Astrocyte (in vitro differentiated cells and primary cell): ENCODE measurements around the gene GNS. TPM values are rescaled to one million over a fixed set of nuclear protein-coding genes. Genes with fewer than 3 reads are reported as not detected.
"Not testable (repeated sequence)": the region's sequence is repeated elsewhere in the genome, so short reads cannot be mapped to it uniquely, and the experiment has no call there.

Experiments used
- DNase-seq: peaks from one replicate; pipeline ENCODE4 v3.0.0-alpha.2; 2010; ENCODE audit warnings: low read depth
- FAIRE-seq: peaks from 2 replicates; lab custom pipeline; 2011; peaks lifted over from hg19 to GRCh38; lab: Jason Lieb, UNC
- H2AFZ ChIP-seq: 2 replicates; pipeline ENCODE4 v1.6.0; 2012; ENCODE audit warnings: low read depth, low read length, inconsistent platforms
- H3K27ac ChIP-seq: 2 replicates; pipeline ENCODE4 v1.5.1; 2011; ENCODE audit warnings: low read depth, low read length, inconsistent platforms
- H3K27me3 ChIP-seq: 2 replicates; pipeline ENCODE4 v1.6.0; 2011; ENCODE audit warnings: low read length, inconsistent platforms; ENCODE audit not compliant: insufficient read depth
- H3K36me3 ChIP-seq: 2 replicates; pipeline ENCODE4 v1.5.1; 2011; ENCODE audit warnings: low read length, inconsistent platforms; ENCODE audit not compliant: insufficient read depth
- H3K4me1 ChIP-seq: 2 replicates; pipeline ENCODE4 v1.5.1; 2011; ENCODE audit warnings: low read length, inconsistent platforms; ENCODE audit not compliant: insufficient read depth
- H3K4me2 ChIP-seq: 2 replicates; pipeline ENCODE4 v1.6.0; 2012; ENCODE audit warnings: low read length, inconsistent platforms
- H3K4me3 ChIP-seq: 2 replicates; pipeline ENCODE4 v1.5.1; 2011; ENCODE audit warnings: low read depth, mild to moderate bottlenecking, low read length, inconsistent platforms; ENCODE audit not compliant: insufficient read depth
- H3K79me2 ChIP-seq: 2 replicates; pipeline ENCODE4 v1.6.0; 2012; ENCODE audit warnings: mild to moderate bottlenecking, low read length, inconsistent platforms; ENCODE audit not compliant: insufficient read depth
- H3K9ac ChIP-seq: 2 replicates; pipeline ENCODE4 v1.6.0; 2012; ENCODE audit warnings: mild to moderate bottlenecking, low read length, inconsistent platforms
- H3K9me3 ChIP-seq: 2 replicates; pipeline ENCODE4 v1.5.1; 2012; ENCODE audit warnings: low read depth, mild to moderate bottlenecking, low read length, inconsistent platforms; ENCODE audit not compliant: insufficient read depth
- H4K20me1 ChIP-seq: 2 replicates; pipeline ENCODE4 v1.6.0; 2012; ENCODE audit warnings: low read length, inconsistent platforms; ENCODE audit not compliant: insufficient read depth
- H3K27ac Mint-ChIP-seq: one replicate; pipeline ENCODE4 v1.8.0; 2021; ENCODE audit warnings: mild to moderate bottlenecking, mixed read lengths; ENCODE audit not compliant: unreplicated experiment
- H3K27me3 Mint-ChIP-seq: one replicate; pipeline ENCODE4 v1.8.0; 2021; ENCODE audit warnings: low read depth, mixed read lengths; ENCODE audit not compliant: unreplicated experiment
- H3K36me3 Mint-ChIP-seq: one replicate; pipeline ENCODE4 v1.8.0; 2021; ENCODE audit warnings: low read depth, mixed read lengths; ENCODE audit not compliant: unreplicated experiment
- H3K4me1 Mint-ChIP-seq: one replicate; pipeline ENCODE4 v1.8.0; 2021; ENCODE audit warnings: low read depth, mixed read lengths; ENCODE audit not compliant: unreplicated experiment
- H3K4me3 Mint-ChIP-seq: one replicate; pipeline ENCODE4 v1.8.0; 2021; ENCODE audit warnings: mild to moderate bottlenecking, moderate library complexity, mixed read lengths; ENCODE audit not compliant: unreplicated experiment
- H3K9me3 Mint-ChIP-seq: one replicate; pipeline ENCODE4 v1.8.0; 2021; ENCODE audit warnings: mild to moderate bottlenecking, mixed read lengths; ENCODE audit not compliant: unreplicated experiment
- EZH2 ChIP-seq: IDR thresholded peaks from 2 replicates; pipeline ENCODE4 v1.6.1; 2012; ENCODE audit warnings: mild to moderate bottlenecking, low read length, inconsistent platforms; ENCODE audit not compliant: insufficient read depth
- total RNA-seq: library from RNA; stranded (reverse); gene quantifications from 2 replicates; pipeline ENCODE4 v1.2.1, GENCODE V29; 2021
- TF ChIP-seq, protein P1 (sequence below): IDR thresholded peaks from 2 replicates; pipeline ENCODE4 v1.5.1; 2011; ENCODE audit warnings: low read depth, mild to moderate bottlenecking, inconsistent platforms, low read length, moderate library complexity; ENCODE audit not compliant: insufficient read depth

GNS gene
- total RNA-seq, 1 donor from 2014 or later: 109 TPM

- peaks cover under 1% of the 10 kb centered on the region for H3K36me3 Mint-ChIP-seq
- H3K27me3 ChIP-seq: peaks cover 67% of the 10 kb centered on the region
- peak overlapping the region; percentile 75 for H3K4me3 Mint-ChIP-seq
- H3K4me2 ChIP-seq: peak overlapping the region; percentile 77
- no peak overlapping the region for H3K27ac ChIP-seq
- TF ChIP-seq, protein P1, sequence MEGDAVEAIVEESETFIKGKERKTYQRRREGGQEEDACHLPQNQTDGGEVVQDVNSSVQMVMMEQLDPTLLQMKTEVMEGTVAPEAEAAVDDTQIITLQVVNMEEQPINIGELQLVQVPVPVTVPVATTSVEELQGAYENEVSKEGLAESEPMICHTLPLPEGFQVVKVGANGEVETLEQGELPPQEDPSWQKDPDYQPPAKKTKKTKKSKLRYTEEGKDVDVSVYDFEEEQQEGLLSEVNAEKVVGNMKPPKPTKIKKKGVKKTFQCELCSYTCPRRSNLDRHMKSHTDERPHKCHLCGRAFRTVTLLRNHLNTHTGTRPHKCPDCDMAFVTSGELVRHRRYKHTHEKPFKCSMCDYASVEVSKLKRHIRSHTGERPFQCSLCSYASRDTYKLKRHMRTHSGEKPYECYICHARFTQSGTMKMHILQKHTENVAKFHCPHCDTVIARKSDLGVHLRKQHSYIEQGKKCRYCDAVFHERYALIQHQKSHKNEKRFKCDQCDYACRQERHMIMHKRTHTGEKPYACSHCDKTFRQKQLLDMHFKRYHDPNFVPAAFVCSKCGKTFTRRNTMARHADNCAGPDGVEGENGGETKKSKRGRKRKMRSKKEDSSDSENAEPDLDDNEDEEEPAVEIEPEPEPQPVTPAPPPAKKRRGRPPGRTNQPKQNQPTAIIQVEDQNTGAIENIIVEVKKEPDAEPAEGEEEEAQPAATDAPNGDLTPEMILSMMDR: no peak
- TF ChIP-seq EZH2: peak; percentile 97
- no peak overlapping the region for H3K9ac ChIP-seq
- no peaks in the 10 kb centered on the region for H3K79me2 ChIP-seq
- peaks cover 30% of the 10 kb centered on the region for H3K27me3 Mint-ChIP-seq
- peaks cover under 1% of the 10 kb centered on the region for H3K9me3 ChIP-seq
- peaks cover 5% of the 10 kb centered on the region for H3K4me1 ChIP-seq
- H3K36me3 ChIP-seq: no peaks in the 10 kb centered on the region
- peaks cover 12% of the 10 kb centered on the region for H3K9me3 Mint-ChIP-seq
- peak overlapping the region; percentile 46 for H3K4me3 ChIP-seq
- DNase-seq (no peak), FAIRE-seq (no peak)
- H3K27ac Mint-ChIP-seq: no peak overlapping the region
- no peaks in the 10 kb centered on the region for H3K4me1 Mint-ChIP-seq
- peak overlapping the region; percentile 56 for H2AFZ ChIP-seq
- peaks cover 5% of the 10 kb centered on the region for H4K20me1 ChIP-seq
These were observed 21.5 kb upstream of the GNS start for GRCh38 chr12:64780531-64781279.

DNA sequence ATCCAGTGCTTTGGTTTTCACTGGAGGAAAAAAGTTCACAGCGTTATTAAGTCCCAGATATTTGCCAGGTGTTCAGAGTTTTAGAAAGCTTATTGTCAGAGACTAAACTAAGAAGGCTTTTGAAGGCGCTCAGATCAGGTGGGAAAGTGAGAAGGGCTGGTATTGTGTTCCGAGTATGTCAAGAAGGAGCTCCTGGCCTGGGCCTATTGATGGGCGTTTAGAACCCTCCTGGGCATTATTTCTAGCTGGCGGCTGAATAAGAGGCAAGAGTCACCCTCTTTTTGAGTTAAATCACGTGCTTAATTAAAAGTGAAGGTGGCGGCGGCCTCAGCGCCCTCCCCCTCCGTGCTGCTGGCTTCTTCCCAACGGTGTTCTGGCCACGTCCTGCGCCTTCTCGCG lies 20.9 kb upstream of the GNS start:
- Histone ChIP-seq H2AFZ (peak overlapping the region; percentile 56), H4K20me1 (peaks cover 5% of the 10 kb centered on the region), H3K9me3 (peaks cover 4% of the 10 kb centered on the region), H3K4me1 (peaks cover 5% of the 10 kb centered on the region), H3K4me2 (peak overlapping the region; percentile 77), H3K27me3 (peaks cover 69% of the 10 kb centered on the region), H3K27ac (no peak overlapping the region), H3K4me3 (peak overlapping the region; percentile 46), H3K9ac (no peak overlapping the region), H3K36me3 (no peaks in the 10 kb centered on the region), H3K79me2 (no peaks in the 10 kb centered on the region)
- H3K36me3 Mint-ChIP-seq: peaks cover 2% of the 10 kb centered on the region
- peaks cover 17% of the 10 kb centered on the region for H3K9me3 Mint-ChIP-seq
- FAIRE-seq (no peak), DNase-seq (no peak)
- H3K4me1 Mint-ChIP-seq: no peaks in the 10 kb centered on the region
- H3K4me3 Mint-ChIP-seq: peak overlapping the region; percentile 75
- peaks cover 30% of the 10 kb centered on the region for H3K27me3 Mint-ChIP-seq
- TF ChIP-seq, protein P1: no peak
- no peak for TF ChIP-seq EZH2
- no peak overlapping the region for H3K27ac Mint-ChIP-seq

DNA sequence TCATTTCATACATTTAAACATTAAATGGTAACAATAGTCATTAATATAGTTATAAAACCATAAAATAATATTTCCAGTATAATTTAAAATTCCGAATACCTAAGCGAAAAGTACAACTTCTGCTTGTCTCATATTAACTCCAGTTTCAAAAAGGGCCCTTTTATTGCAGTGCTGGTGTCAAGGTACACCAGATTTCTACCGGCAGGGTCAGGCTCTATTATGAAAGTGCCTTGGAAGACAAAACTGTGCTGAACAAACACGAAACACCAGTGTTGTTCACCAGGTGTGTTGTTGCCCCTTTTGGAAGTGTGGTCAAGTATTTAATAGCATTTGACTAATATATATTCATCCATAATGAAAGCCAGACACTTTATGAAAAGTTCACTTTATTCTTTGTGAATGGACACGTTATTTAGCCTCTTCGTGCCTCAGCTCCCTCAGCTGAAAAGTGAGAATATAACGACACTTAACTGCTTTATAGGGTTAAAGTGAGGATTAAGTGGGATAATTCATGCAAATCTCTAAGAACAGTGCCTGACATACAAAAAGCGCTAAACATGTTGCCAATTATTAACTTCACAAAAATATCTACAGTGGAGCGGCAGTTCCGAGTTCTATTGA lies 20.3 kb upstream of the GNS start:
- H3K36me3 ChIP-seq: no peaks in the 10 kb centered on the region
- no peaks in the 10 kb centered on the region for H3K4me1 Mint-ChIP-seq
- H2AFZ ChIP-seq: no peak overlapping the region
- peaks cover 5% of the 10 kb centered on the region for H3K4me1 ChIP-seq
- no peak overlapping the region for H3K27ac Mint-ChIP-seq
- no peak overlapping the region for H3K4me2 ChIP-seq
- H3K79me2 ChIP-seq: no peaks in the 10 kb centered on the region
- H3K9ac ChIP-seq: no peak overlapping the region
- H3K27ac ChIP-seq: no peak overlapping the region
- no peak overlapping the region for H3K4me3 ChIP-seq
- H3K9me3 ChIP-seq: peaks cover 5% of the 10 kb centered on the region
- peak overlapping the region; percentile 75 for H3K4me3 Mint-ChIP-seq
- H3K27me3 Mint-ChIP-seq: peaks cover 30% of the 10 kb centered on the region
- DNase-seq (no peak), FAIRE-seq (no peak)
- peaks cover 69% of the 10 kb centered on the region for H3K27me3 ChIP-seq
- TF ChIP-seq, protein P1: no peak
- no peak for TF ChIP-seq EZH2
- peaks cover 5% of the 10 kb centered on the region for H4K20me1 ChIP-seq
- H3K9me3 Mint-ChIP-seq: peaks cover 18% of the 10 kb centered on the region
- H3K36me3 Mint-ChIP-seq: peaks cover 2% of the 10 kb centered on the region

DNA sequence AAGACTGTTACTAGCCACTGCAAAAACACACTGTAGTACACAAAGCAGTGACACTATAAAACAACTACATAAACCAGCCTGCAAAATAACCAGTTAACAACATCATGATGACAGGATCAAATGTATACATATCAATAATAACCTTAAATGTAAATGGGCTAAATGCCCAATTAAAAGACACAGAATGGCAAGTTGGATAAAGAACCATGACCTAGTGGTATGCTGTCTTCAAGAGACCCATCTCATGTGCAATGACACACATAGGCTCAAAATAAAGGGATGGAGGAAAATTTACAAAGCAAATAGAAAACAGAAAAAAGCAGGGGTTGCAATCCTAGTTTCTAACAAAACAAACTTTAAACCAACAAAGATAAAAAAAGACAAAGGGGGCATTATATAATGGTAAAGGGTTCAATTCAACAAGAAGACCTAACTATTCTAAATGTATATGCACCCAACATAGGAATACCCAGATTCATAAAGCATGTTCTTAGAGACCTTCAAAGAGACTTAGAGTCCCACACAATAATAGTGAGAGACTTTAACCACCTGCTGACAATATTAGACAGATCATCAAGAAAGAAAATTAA lies 16.0 kb upstream of the GNS start:
- peaks cover 14% of the 10 kb centered on the region for H3K27me3 Mint-ChIP-seq

More for the DNA sequence above, 16.0 kb upstream of the GNS start:
- not testable (repeated sequence) for H3K36me3 Mint-ChIP-seq, H3K9ac ChIP-seq, H2AFZ ChIP-seq, H3K79me2 ChIP-seq, H3K4me3 Mint-ChIP-seq, DNase-seq, H3K36me3 ChIP-seq, H3K4me2 ChIP-seq, H3K27ac Mint-ChIP-seq, H3K4me1 Mint-ChIP-seq, H3K4me3 ChIP-seq, H3K27ac ChIP-seq, H3K4me1 ChIP-seq, H4K20me1 ChIP-seq, FAIRE-seq
- peaks cover 10% of the 10 kb centered on the region for H3K9me3 ChIP-seq
- peaks cover 28% of the 10 kb centered on the region for H3K27me3 ChIP-seq
- H3K9me3 Mint-ChIP-seq: peaks cover 21% of the 10 kb centered on the region
